Kidney (tissue), 14 donors: ENCODE results near the gene ADGRD1. TPM values are rescaled to one million over a fixed set of nuclear protein-coding genes. Genes with fewer than 3 reads are reported as not detected.

Experiments
- DNase-seq, 5 donors: peaks; one replicate each; pipeline ENCODE4 v3.0.0-alpha.2; 2013 to 2020
- FAIRE-seq: peaks from 2 replicates; lab custom pipeline; 2012; peaks lifted over from hg19 to GRCh38; lab: Jason Lieb, UNC
- H3K27ac ChIP-seq, 2 donors: one replicate each; pipeline ENCODE4 v1.7.0; 2013; ENCODE audit warnings: low read depth in 2 of 2, low read length in 2 of 2, inconsistent platforms in 1 of 2
- H3K27me3 ChIP-seq: one replicate; pipeline ENCODE4 v1.7.1; 2013; ENCODE audit warnings: low read length, inconsistent platforms; ENCODE audit not compliant: control insufficient read depth, insufficient read depth
- H3K36me3 ChIP-seq, 3 donors: one replicate each; pipeline versions ENCODE4 v1.7.0 to v1.7.1; 2013; ENCODE audit warnings: low read length in 3 of 3, control low read depth in 1 of 3, inconsistent platforms in 1 of 3; ENCODE audit not compliant: insufficient read depth in 3 of 3, control insufficient read depth in 2 of 3
- H3K4me1 ChIP-seq, 3 donors: one replicate each; pipeline versions ENCODE4 v1.7.0 to v1.7.1; 2013; ENCODE audit warnings: low read length in 3 of 3, inconsistent platforms in 1 of 3, low read depth in 1 of 3; ENCODE audit not compliant: control insufficient read depth in 2 of 3, insufficient read depth in 2 of 3
- H3K4me3 ChIP-seq, 3 donors: one replicate each; pipeline versions ENCODE4 v1.7.0 to v1.8.1; 2013; ENCODE audit warnings: low read length in 3 of 3, control low read depth in 1 of 3, inconsistent platforms in 1 of 3
- H3K9ac ChIP-seq, 3 donors: one replicate each; pipeline versions ENCODE4 v1.7.0 to v1.7.1; 2013; ENCODE audit warnings: low read length in 3 of 3, control low read depth in 1 of 3, inconsistent platforms in 1 of 3
- H3K9me3 ChIP-seq, 3 donors: one replicate each; pipeline versions ENCODE4 v1.7.0 to v1.7.1; 2013; ENCODE audit warnings: low read length in 3 of 3, control low read depth in 1 of 3, inconsistent platforms in 1 of 3; ENCODE audit not compliant: control insufficient read depth in 2 of 3, insufficient read depth in 1 of 3
- CTCF ChIP-seq: IDR thresholded peaks from 3 replicates; pipeline ENCODE4 v1.5.1; 2012; ENCODE audit warnings: mild to moderate bottlenecking, moderate library complexity, borderline replicate concordance; ENCODE audit not compliant: insufficient read depth; ENCODE audit errors: extremely low read depth
- intact Hi-C: fragments of 100-400 bp; cut with DNase I; formaldehyde crosslinking; loops from one replicate; pipeline ENCODE4 v1.11.1; 2022
- polyA plus RNA-seq: library from polyadenylated mRNA; stranded (reverse); fragments of 350-450 nt; fragmentation: Illumina TruSeq; extraction: RNeasy Lipid Tissue Mini Kit (QIAGEN cat#74804); gene quantifications from one replicate; pipeline ENCODE4 v1.2.3, GENCODE V29; 2014; ENCODE audit warnings: low read depth, low replicate concordance; ENCODE audit not compliant: insufficient read depth
- total RNA-seq: library from RNA; stranded (reverse); fragmentation: NEBNext Ultra II Directional; extraction: Animal tissue kit (Norgen Biotek cat#: 25700); gene quantifications from one replicate; pipeline ENCODE4 v1.2.1, GENCODE V29; 2021
- donor health status: control.
- donor health status: control.
- donor health status: control.
- donor health status: control.
- donor health status: control.
- donor health status: DM: yes; HTN: yes; CAD: no.
- donor health status: Normal renal cell carcinoma (clear cell type).

The ADGRD1 gene
- total and polyA plus RNA-seq, 2 donors from 2014 or later = 1.7 to 6.7 TPM

GRCh38 chr12:131008131-131008912 is 54.6 kb downstream of the ADGRD1 start:
- FAIRE-seq (no peak), DNase-seq (no peak)
- Histone ChIP-seq H3K27ac (no peak overlapping the region), H3K4me3 (no peak overlapping the region), H3K27me3 (no peaks in the 10 kb centered on the region), H3K9me3 (no peaks in the 10 kb centered on the region), H3K9ac (no peak overlapping the region), H3K4me1 (no peaks in the 10 kb centered on the region), H3K36me3 (no peaks in the 10 kb centered on the region)
- TF ChIP-seq CTCF = no peak
- intact Hi-C loops = no loop called here

GRCh38 chr12:131008913-131009270 is 55.2 kb downstream of the ADGRD1 start:
- TF ChIP-seq CTCF = no peak
- no peak for FAIRE-seq
- no peaks in the 10 kb centered on the region for H3K36me3 ChIP-seq
- intact Hi-C loops = no loop called here
- no peak overlapping the region for H3K4me3 ChIP-seq
- DNase-seq = no peak
- no peak overlapping the region for H3K9ac ChIP-seq
- no peaks in the 10 kb centered on the region for H3K27me3 ChIP-seq
- H3K27ac ChIP-seq = no peak overlapping the region
- no peaks in the 10 kb centered on the region for H3K4me1 ChIP-seq
- no peaks in the 10 kb centered on the region for H3K9me3 ChIP-seq

DNA sequence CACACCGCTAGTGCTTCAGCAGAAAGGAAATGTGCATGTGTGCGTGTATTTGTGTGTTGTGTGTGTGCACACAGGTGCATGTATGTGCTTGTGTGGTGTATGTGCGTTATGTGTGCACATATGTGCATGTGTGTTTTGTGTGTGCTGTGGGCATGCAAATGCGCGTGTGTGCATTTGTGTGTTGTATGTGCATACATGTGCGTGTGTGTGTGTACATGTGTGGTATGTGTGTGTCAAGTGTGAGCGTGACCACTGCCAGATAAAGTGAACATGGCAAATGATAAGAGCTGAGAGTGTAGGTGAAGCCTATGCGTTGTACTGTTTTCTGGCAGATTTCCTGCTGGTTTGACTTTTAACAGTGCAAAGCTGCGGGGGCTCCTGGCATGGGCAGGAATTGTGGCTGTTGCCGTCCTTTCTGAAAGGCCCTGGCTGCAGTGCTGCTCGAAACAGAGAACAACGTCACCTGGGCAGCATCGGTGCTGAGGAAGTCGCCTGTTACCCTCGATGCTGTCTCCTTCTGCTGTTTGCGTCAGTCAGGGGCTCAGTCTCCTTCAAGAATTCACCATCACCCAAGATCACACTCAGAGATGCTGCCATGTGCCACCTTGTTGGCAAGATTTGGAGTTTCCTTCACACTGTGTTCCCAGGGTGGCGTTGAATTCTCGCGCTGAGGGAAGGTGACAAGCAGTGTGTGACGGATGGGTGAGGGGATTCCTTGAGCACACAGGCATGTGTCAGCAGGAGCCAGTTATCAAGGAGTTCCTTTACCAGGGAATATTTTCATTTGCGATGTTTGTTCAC is 56.1 kb downstream of the ADGRD1 start:
- no peak overlapping the region for H3K27ac ChIP-seq
- no peaks in the 10 kb centered on the region for H3K27me3 ChIP-seq
- DNase-seq (no peak), FAIRE-seq (no peak)
- no peak overlapping the region for H3K4me3 ChIP-seq
- intact Hi-C loops = no loop called here
- no peak for TF ChIP-seq CTCF
- no peak overlapping the region for H3K9ac ChIP-seq
- no peaks in the 10 kb centered on the region for H3K9me3 ChIP-seq
- no peaks in the 10 kb centered on the region for H3K4me1 ChIP-seq
- no peaks in the 10 kb centered on the region for H3K36me3 ChIP-seq
